ENCODE measurements around the gene FGFR3.

DNA sequence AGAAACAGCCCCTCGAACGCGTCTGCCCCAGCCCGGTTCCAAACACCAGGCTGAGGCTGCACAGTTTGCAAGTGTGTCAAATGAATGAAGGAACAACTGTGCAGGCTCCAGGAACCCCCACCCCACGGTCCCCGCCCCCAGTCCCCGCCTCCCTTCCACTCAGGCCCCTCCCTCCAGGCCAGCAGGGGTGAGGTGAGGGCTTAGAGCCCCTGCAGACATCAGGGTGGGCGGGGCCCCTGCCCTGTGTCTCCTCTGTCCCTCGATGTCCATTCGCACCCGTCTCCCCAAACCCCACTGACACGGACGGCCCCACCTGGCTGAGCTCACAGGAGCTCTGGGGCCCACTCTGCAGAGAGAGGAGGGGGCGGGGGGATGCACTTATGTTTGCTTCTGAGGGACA lies 43.3 kb upstream of the FGFR3 start:
- TF ChIP-seq, protein P1, sequence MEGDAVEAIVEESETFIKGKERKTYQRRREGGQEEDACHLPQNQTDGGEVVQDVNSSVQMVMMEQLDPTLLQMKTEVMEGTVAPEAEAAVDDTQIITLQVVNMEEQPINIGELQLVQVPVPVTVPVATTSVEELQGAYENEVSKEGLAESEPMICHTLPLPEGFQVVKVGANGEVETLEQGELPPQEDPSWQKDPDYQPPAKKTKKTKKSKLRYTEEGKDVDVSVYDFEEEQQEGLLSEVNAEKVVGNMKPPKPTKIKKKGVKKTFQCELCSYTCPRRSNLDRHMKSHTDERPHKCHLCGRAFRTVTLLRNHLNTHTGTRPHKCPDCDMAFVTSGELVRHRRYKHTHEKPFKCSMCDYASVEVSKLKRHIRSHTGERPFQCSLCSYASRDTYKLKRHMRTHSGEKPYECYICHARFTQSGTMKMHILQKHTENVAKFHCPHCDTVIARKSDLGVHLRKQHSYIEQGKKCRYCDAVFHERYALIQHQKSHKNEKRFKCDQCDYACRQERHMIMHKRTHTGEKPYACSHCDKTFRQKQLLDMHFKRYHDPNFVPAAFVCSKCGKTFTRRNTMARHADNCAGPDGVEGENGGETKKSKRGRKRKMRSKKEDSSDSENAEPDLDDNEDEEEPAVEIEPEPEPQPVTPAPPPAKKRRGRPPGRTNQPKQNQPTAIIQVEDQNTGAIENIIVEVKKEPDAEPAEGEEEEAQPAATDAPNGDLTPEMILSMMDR (IDR thresholded peaks at IDR 0.05), result no peak
- TF ChIP-seq POLR2AphosphoS5 (IDR thresholded peaks at IDR 0.05), result no peak
